H1 (cell line): ENCODE results near the gene ACER3. TPM values are rescaled to one million over a fixed set of nuclear protein-coding genes. Genes with fewer than 3 reads are reported as not detected.

ENCODE experiments used
- BRCA1 ChIP-seq: IDR thresholded peaks from 2 replicates; pipeline ENCODE4 v1.6.1; 2012; ENCODE audit warnings: low read depth, low read length, improper control_type of control experiment
- POU5F1 ChIP-seq: IDR thresholded peaks from 2 replicates; pipeline ENCODE4 v1.6.1; 2011; ENCODE audit warnings: low read depth, mild to moderate bottlenecking, low read length, moderate library complexity
- SIRT6 ChIP-seq: IDR thresholded peaks from one replicate; pipeline ENCODE4 v1.7.1; 2012; ENCODE audit warnings: low read length, inconsistent platforms
- polyA plus RNA-seq, 7 experiments: library from polyadenylated mRNA; depleted of rRNA in 3 of 7; stranded (reverse) in 5 of 7; unstranded in 2 of 7; fragments of >200 nt in 5 of 7; fragments of 200-250 nt in 2 of 7; gene quantifications; 1 replicate in 5 of 7; 2 replicates in 1 of 7; 4 replicates in 1 of 7; pipeline versions ENCODE4 v1.2.1 to v1.2.3, GENCODE V29; 2011 to 2013; ENCODE audit warnings: missing spikeins in 2 of 7, mixed read lengths in 2 of 7
- total RNA-seq: library from RNA; stranded (reverse); fragmentation: NEBNext Ultra II Directional; extraction: Animal tissue kit (Norgen Biotek cat#: 25700); gene quantifications from 2 replicates; pipeline ENCODE4 v1.2.1, GENCODE V29; 2021

Gene ACER3
- total and polyA plus RNA-seq, 2 of the 8 experiments (the other 6 are each of a cell fraction or from before 2014, with no cell fraction given), result 5.7 to 16.2 TPM

- TF ChIP-seq BRCA1 (no peak), POU5F1 (no peak), SIRT6 (no peak)
- TF ChIP-seq, all 59 proteins: peak for 0
Observed at GRCh38 chr11:77054084-77054483, 193.4 kb downstream of the ACER3 start (continued).
